HepG2 (cell line): ENCODE measurements around the gene NPW. TPM values are rescaled to one million over a fixed set of nuclear protein-coding genes. Genes with fewer than 3 reads are reported as not detected.

Source experiments
- CEBPB ChIP-seq: IDR thresholded peaks from 2 replicates; pipeline ENCODE4 v1.6.1; 2011; ENCODE audit warnings: low read depth, low read length, improper control_type of control experiment, borderline replicate concordance
- FOXK1 ChIP-seq: sonication (generic); formaldehyde crosslinking; IDR thresholded peaks from 2 replicates; pipeline ENCODE4 v1.4.0; 2020; ENCODE audit warnings: low read depth, missing genetic modification reagents, borderline replicate concordance
- KLF15 ChIP-seq: sonication (generic); formaldehyde crosslinking; IDR thresholded peaks from 2 replicates; pipeline ENCODE4 v1.8.1; 2023; ENCODE audit warnings: borderline replicate concordance, mild to moderate bottlenecking, inconsistent platforms, missing genetic modification reagents, mixed read lengths
- MAFK ChIP-seq, 2 experiments: IDR thresholded peaks in 1 of 2; conservative IDR thresholded peaks in 1 of 2; 2 replicates each; pipeline ENCODE4 v1.6.1; 2011; ENCODE audit warnings: improper control_type of control experiment in 2 of 2, low read length in 2 of 2
- MYPOP ChIP-seq: sonication (generic); formaldehyde crosslinking; IDR thresholded peaks from 2 replicates; pipeline ENCODE4 v1.8.1; 2023; ENCODE audit warnings: mild to moderate bottlenecking, moderate library complexity, missing genetic modification reagents
- RCOR2 ChIP-seq: IDR thresholded peaks from 2 replicates; pipeline ENCODE4 v1.6.1; 2016; ENCODE audit warnings: missing biosample characterization, missing genetic modification reagents
- RFX3 ChIP-seq: IDR thresholded peaks from 2 replicates; pipeline ENCODE4 v1.6.1; 2016; ENCODE audit warnings: missing biosample characterization, missing genetic modification reagents
- SMC3 ChIP-seq: IDR thresholded peaks from 2 replicates; pipeline ENCODE4 v1.6.1; 2011; ENCODE audit warnings: low read length, improper control_type of control experiment
- ZBTB46 ChIP-seq: sonication (generic); formaldehyde crosslinking; IDR thresholded peaks from 2 replicates; pipeline ENCODE4 v1.4.0; 2020; ENCODE audit warnings: mild to moderate bottlenecking, missing genetic modification reagents, borderline replicate concordance
- ZMYM3 ChIP-seq: sonication (generic); formaldehyde crosslinking; IDR thresholded peaks from 2 replicates; pipeline ENCODE4 v1.5.1; 2020; ENCODE audit warnings: mild to moderate bottlenecking, missing genetic modification reagents
- ZNF230 ChIP-seq: sonication (generic); formaldehyde crosslinking; IDR thresholded peaks from 2 replicates; pipeline ENCODE4 v1.4.0; 2020; ENCODE audit warnings: mild to moderate bottlenecking, missing genetic modification reagents
- ZNF275 ChIP-seq: sonication (generic); formaldehyde crosslinking; IDR thresholded peaks from 2 replicates; pipeline ENCODE4 v1.8.0; 2022; ENCODE audit warnings: missing genetic modification reagents, mild to moderate bottlenecking, inconsistent platforms, borderline replicate concordance
- ZNF3 ChIP-seq: IDR thresholded peaks from 2 replicates; pipeline ENCODE4 v1.7.0; 2017; ENCODE audit warnings: inconsistent platforms
- ZNF33A ChIP-seq: sonication (generic); formaldehyde crosslinking; IDR thresholded peaks from 2 replicates; pipeline ENCODE4 v1.5.1; 2020; ENCODE audit warnings: missing genetic modification reagents, mild to moderate bottlenecking, moderate library complexity, borderline replicate concordance
- ZNF556 ChIP-seq: sonication (generic); formaldehyde crosslinking; IDR thresholded peaks from 2 replicates; pipeline ENCODE4 v1.4.0; 2020; ENCODE audit warnings: mild to moderate bottlenecking, missing genetic modification reagents, borderline replicate concordance
- ZNF788 ChIP-seq: sonication (generic); formaldehyde crosslinking; IDR thresholded peaks from 2 replicates; pipeline ENCODE4 v1.5.0; 2020; ENCODE audit warnings: mild to moderate bottlenecking, missing genetic modification reagents, borderline replicate concordance
- polyA plus RNA-seq, 8 experiments: library from polyadenylated mRNA; depleted of rRNA in 3 of 8; stranded (reverse) in 7 of 8; unstranded in 1 of 8; fragments of >200 nt; fragmentation: Illumina TruSeq in 4 of 8; extraction: Trizol in 4 of 8; gene quantifications; 2 replicates each; pipeline versions ENCODE4 v1.2.1 to v1.2.3, GENCODE V29; 2011 to 2016; ENCODE audit warnings: low read depth in 4 of 8, missing spikeins in 1 of 8, mixed read lengths in 1 of 8; ENCODE audit not compliant: insufficient read depth in 1 of 8
- total RNA-seq, 5 experiments: library from RNA; depleted of rRNA; stranded (reverse); fragments of >200 nt; fragmentation: Illumina TruSeq; extraction: Trizol; gene quantifications; 2 replicates each; pipeline ENCODE4 v1.2.3, GENCODE V29; 2016; ENCODE audit warnings: low read depth in 1 of 5

The NPW gene
- total and polyA plus RNA-seq, 2 of the 13 experiments (the other 11 are each of a cell fraction or from before 2014, with no cell fraction given) = 0.24 to 0.97 TPM

GRCh38 chr16:1982991-1983543, 36.5 kb upstream of the NPW start (continued):
- TF ChIP-seq RFX3 (CRISPR knock-in tag) (no peak), ZNF275 (CRISPR knock-in tag) (no peak), ZBTB46 (CRISPR knock-in tag) (no peak), CEBPB (no peak), KLF15 (CRISPR knock-in tag) (no peak), MYPOP (CRISPR knock-in tag) (no peak), ZNF230 (CRISPR knock-in tag) (peak; percentile 53; the same call in 1 of the 2 replicates), RCOR2 (CRISPR knock-in tag) (peak; percentile 50; the same call in 1 of the 2 replicates), ZNF788 (no peak), ZNF556 (CRISPR knock-in tag) (peak; percentile 23; the same call in 1 of the 2 replicates), MAFK (conservative IDR thresholded peaks at IDR 0.05 in 1 of 2, IDR thresholded peaks at IDR 0.05 in 1 of 2; ENCODE audit: low read length in 2 of 2) (no peak), SMC3 (0 out of 2 replicates have a peak, but pooled peaks have one; percentile 10), ZNF3 (CRISPR knock-in tag) (peak; percentile 71), FOXK1 (CRISPR knock-in tag) (no peak), ZMYM3 (CRISPR knock-in tag) (peak; percentile 51; the same call in 1 of the 2 replicates), ZNF33A (0 out of 2 replicates have a peak, but pooled peaks have one; percentile 54)
